OCI-LY7 (cell line): ENCODE data around the gene IPCEF1.

Experiments used
- CTCF ChIP-seq: fragments of 200-600 bp; sonication (generic); conservative IDR thresholded peaks from 2 replicates; pipeline ENCODE4 v1.5.1; 2014; ENCODE audit warnings: mild to moderate bottlenecking, antibody characterized with exemption, low read length, moderate library complexity, mixed read lengths
- EZH2phosphoT487 ChIP-seq: fragments of 200-600 bp; sonication (generic); IDR thresholded peaks from 2 replicates; pipeline ENCODE4 v1.6.1; 2018; ENCODE audit warnings: low read depth, borderline replicate concordance, mild to moderate bottlenecking, mixed run types, antibody characterized with exemption, low read length, moderate library complexity, mixed read lengths

DNA sequence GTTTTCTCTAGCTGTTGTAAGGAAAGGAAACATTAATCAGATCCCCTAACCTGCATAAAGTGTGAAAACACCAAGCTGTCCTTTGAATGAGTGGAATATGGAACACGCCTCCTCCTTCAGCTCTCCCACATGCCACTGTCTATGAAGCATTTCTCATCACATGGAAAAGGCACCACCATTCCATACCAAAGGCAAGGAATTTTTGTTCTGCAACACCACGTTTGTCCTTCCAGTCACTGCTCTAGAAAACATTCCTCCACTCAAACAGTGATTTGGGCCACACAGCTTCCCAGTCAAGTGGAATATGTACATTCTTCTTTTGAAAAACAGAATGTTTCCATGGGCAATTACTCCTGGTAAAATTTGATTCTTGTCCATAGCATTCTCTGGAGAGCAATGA, 197.5 kb downstream of the IPCEF1 start:
- TF ChIP-seq CTCF (no peak), EZH2phosphoT487 (no peak)
